GM18858 (cell line): ENCODE results near the gene RRM2.

ENCODE experiments used
- ATAC-seq: cut with Tn5 transposase; IDR thresholded peaks from one replicate; pipeline ENCODE4 v1.9.1; 2021; ENCODE audit not compliant: unreplicated experiment

RRM2 gene

DNA sequence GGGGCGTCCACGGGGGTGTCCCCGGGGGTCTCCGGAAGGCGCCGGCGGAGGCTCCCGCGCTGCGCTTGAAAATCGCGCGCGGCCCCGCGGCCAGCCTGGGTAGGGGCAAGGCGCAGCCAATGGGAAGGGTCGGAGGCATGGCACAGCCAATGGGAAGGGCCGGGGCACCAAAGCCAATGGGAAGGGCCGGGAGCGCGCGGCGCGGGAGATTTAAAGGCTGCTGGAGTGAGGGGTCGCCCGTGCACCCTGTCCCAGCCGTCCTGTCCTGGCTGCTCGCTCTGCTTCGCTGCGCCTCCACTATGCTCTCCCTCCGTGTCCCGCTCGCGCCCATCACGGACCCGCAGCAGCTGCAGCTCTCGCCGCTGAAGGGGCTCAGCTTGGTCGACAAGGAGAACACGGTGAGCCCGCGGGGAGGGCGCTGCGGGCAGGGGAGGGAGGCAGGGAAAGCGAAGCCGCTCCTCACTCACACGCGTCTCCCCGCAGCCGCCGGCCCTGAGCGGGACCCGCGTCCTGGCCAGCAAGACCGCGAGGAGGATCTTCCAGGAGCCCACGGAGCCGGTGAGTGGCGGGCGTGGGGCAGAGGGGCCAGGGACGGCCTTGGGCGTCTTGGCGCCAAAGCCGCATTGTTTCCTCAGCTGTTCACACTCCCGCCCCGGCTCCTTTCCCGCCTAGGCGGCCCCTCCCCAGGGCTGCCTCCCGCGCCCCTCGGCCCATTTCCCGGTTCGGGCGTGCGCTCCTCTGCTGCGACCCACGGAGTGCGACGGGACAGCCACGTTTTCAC is at the start of gene RRM2:
TSS of gene RRM2 (plus strand) at position 240 of the 781 bp plus-strand sequence. CDS start at position 300, 60 bp downstream.
- peak; percentile 64 for ATAC-seq

DNA sequence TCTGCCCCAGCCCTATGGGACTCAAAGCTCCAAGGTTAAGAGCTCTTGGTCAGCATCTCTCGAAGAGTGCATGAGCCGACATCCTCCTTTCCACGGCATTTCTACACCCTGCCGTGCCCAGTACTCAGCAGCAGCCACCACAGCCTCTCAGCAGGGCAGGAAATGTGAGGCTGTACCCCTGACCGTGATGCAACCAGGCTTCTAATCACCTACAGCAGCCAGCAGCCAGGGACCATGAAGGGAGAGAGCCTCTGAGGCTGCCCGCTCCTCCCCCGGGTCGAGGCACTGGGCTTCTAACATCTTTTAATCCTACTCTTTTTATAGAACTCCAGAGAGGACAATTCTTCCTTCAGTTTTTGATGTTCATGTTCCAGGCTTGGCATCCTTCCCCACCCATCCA is 48.8 kb upstream of the RRM2 start:
- ATAC-seq = no peak

DNA sequence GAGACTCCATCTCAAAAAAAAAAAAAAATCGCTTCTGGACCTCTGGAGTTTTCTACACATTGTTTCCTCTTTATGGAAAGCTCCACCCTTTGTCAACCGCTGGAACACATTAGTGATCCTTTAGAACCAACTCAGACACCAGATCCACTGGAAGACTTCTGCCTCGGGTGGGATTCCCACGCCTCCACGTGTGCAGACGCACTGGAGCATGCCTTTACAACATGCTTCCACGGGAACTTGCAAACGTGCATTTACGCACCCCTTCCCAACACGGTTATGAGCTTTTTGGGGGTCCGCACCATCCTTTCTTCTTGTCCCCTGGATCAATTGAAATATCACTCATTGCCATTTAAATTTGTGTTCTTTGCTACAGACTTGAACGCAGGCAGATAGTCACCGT is 47.4 kb upstream of the RRM2 start:
- ATAC-seq = no peak

DNA sequence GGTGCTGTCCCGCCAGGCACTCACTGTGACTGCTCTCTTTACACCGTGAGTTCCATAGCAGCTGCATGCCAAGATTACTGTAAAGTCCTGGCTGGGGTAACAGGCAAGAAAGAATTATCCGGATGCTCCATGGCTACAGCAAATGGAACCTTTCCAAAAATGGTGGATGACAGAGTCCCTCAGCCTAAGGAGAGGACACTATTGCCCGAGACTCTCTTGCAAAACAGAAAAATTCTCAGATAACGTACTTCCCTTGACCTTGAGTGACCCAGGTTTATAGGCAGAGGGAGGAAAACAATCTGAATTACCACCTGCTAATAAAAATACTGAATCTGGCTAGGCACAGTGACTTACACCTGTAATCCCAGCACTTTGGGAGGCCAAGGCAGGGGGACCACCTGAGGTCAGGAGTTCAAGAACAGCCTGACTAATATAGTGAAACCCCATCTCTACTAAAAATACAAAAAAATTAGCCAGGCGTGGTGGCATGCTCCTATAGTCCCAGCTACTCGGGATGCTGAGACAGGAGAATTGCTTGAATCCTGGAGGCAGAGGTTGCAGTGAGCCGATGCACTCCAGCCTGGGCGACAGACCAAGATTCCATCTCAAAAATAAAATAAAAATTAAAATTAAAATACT is 46.8 kb upstream of the RRM2 start:
- no peak for ATAC-seq

DNA sequence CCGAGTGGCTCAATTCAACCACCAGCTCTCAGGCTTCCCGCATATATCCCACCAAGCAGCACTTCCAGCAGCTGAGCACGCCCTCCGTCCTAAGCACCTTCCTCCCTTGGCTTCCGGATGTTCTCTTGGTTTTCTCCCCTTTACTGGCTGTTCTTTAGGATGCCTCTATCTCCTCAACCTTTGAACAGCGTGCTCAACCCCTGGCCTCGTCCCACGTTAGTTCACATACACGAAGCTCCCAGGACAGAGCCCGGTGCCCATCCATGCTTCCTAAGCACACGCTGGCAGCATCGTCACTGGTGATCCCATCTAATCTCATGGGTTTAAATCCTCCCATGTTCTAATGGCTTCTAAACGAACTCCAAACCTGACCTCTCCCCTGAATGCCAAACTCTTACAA is 46.0 kb upstream of the RRM2 start:
- ATAC-seq = no peak

DNA sequence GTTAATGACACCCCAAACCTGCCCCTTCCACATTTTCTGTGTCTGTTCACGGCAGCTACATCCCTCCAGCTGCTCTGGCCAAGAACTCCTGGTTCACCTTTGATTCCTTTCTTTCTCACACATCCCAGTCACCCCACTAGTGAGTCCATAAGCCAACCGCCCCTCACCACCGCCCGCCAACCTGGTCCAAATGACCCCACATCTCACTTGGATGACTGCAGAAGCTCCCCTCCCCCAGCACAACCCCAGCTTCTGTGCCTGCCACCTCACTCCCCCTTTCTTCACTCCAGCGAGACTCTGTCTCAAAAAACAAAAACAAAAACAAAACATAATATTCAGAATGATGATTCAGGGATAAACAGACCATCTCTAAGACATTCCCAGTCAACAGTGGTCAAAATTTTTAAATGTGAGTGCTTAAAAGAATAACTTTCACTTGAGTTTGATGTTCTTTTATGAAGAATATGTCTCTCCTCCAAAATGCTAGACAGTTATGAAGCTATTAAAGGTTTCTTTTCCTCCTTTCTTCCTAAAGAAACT is 45.5 kb upstream of the RRM2 start:
- no peak for ATAC-seq

DNA sequence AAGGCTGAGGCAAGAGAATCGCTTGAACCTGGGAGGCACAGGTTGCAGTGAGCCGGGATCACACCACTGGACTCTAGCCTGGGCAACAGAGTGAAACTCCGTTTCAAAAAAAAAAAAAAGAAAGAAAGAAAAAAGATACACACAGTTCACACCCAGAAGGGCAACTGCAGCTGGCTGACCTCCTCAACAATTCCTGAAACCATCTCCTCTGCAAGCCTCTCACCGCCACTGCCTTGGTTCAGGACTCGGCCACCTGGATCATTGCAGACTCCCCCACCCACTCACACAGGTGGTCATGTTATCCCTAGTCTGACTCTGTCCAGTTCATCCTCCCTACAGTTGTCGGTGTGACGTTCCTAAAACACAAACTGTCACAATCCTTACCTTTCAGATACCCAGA is 44.5 kb upstream of the RRM2 start:
- ATAC-seq = no peak

DNA sequence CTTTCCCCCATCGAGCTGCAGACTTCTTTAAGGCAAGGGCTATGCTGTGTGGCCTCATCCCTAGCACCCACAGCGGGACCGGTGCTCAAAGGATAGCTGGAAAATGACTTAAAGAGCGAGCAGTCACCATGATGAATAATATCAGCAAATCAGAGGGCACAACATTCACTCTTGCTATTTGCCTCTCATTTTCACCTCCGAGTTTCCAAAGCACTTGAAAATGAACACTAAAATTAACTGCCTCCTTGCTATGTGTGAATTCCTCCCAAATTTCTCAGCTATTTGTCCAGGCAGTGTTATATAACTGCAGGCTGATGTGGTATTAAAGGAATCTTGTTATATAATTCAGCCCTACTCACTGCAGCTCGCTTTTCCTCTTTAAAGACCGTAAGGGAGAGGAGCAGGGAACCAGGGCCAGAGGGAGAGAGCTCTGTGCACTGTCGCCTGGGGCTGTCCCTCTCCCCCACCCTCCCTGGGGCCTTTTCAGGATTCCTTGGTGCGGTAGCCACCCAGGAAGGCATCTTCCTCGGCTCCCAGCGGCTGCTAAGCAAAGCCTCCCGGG is 43.8 kb upstream of the RRM2 start:
- no peak for ATAC-seq

DNA sequence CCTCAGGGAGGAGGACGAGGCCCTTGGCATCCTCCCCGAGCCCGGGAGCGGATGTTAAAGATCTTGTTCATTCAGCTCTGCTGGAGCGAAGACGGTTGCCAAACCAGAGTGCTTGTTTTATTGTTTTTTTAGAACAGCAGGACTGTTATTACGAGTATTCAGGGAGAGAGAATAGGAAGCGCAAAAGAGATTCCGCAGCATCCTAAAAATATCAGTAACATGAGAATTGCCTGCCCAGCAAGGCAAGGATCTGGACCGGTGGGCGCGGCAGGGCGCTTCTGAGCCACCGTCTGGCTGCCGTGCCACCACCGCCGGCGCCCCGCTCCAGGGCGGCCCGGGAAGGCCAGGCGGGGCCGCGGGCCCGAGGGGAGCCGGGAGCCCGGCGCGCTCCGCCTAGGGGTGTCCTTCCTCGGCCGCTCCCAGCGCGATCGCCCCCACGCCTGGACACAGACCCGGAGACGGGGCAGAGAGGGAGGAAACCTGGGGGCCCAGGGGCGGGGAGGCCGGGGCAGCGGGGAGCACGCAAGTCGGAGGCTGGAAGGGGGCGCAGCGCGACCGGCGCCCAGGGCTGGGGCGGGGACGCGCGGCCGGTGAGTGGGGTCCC is 43.2 kb upstream of the RRM2 start:
- no peak for ATAC-seq

DNA sequence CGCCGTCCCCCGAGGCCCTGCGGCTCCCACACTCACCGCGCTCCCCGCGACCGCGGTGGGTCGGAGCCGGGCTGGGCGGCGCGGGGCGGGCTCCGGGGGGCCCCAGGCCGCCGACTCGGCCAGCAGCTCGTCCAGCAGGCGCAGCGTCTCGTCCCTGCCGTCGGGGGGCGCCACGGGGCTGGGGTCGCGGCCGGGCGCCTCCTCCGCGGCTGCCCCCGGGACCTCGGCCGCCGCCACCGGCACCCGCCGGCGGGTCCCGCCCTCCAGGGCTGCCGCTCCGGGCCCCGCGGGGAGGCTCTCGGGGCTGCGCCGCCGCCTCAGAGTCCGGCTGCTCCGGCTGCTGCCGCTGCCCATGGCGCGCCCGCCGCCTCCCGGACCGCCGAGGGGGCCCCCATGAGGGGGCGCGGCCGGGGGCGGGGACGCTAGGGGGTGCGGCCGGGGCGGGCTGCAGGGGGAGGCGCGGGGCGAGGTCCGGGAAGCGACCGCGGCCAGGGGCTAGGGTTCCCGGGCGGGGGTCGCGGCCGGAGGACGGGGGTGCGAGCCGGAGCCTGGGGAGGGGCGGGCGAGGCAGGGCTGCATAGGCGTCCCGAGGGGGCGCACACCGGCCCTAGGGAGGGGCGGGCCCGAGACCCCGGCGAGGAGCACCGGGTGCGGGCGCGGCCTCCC is 42.5 kb upstream of the RRM2 start, which contains the start of gene CYS1:
TSS of gene CYS1 (minus strand) at position 542 of the 666 bp plus-strand sequence. CDS start at position 354, 188 bp downstream.
- ATAC-seq = no peak

DNA sequence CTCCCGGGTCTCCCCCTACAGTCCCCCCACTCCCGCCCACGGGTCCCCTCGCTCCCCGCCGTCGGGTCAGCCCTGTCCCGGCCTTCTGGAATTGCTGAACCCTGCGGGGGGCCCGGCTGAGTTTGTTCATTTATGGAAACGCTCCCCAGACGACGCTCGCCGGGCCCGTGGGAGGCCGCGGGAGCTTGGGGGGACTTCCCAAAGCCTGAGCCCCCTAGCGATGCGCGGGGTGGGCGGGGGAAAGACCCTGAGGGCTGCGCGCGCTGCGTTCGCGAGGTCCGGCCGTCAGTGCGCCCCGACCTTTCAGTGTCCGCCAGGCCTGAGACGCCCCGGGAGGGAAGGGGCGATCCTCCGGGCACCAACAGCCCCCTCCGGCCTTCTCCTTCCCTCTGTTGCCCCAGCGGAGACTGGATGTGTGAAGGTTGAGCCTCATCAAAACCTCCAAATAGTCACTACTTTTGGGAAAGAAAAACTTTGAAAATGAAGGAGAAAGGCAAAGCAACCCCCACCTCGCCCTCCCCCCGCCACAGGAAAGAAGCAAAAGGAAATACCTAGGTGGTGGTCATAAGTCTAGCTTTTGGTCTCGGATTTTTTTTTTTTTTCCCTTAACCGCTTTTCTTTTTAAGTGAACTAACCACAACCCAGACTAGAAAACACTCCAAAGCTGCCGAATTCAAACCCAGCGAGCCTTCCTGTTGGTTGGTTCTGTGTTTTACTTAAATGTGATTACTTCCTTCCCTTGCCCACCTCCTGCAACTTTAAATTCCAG is 41.8 kb upstream of the RRM2 start:
- ATAC-seq = no peak

DNA sequence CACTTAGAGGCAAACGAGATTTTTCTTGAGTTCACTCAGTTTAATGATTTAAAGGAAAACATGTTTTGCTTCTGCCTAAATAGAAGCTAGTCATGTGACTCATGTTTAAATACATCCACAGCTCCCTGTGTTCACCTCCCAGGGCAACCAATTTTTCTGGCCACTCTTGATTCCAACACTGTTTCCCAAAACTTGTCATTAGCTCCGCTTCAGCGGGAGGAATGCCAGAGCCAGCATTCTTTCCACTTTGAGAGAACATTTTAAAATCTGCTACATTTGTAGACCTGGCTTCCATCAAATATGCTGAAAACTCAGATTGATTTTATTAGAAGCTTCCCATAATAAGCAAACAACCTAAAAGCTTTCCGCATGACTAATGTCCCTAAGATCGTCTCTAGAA is 39.5 kb upstream of the RRM2 start:
- no peak for ATAC-seq

DNA sequence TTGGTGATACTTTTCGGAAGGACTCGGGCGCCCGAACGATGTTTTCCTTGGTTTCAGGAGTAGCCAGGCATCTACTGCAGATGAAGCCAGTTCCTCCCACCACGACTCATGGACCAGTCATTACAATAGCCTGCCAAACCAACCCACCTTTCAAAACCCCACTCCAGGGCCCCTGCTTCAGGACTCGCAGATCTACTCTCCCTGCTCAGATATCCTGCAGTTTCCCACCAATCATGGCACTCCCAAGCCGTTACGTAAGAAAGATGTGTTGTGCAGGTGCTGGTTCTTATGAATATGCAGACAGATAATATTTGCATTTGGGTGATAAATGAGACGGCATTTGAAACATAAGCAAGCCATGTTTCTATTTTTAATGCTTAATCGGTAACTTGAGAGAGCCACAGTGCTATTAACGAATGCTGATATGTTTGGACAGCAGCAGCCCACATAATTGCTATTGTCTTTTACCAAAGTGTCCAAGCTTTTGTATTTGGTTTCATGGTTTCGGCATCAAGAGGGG is 38.8 kb upstream of the RRM2 start:
- ATAC-seq = no peak

DNA sequence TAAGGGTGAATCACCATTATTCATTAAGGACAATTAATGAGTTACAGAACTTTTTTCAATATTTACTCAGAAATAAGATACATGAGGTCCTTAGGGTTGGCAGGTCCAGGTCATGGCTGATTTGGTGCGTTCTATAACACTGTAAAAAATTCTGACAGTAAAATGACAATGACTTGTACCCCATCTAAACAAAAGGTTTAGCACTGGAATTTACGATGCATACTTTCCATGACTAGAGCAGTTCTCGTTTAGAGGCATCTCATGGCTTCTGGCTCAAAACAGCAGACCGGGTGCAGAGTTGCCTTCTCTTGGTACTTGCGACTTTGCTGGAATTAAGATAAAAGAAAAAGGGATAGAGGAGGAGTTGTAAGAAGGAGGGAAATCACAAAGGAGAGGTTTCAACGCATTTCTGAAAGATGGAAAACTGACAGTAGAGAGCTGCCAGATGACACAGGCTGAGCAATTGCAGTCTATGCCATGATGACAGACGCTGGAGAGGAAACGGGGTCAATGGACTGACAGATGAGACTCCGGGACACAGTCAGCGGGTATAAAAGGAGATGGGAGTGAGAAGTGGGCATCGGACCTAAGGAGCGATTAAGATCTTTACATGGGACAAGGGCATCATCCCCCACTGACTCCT is 38.2 kb upstream of the RRM2 start:
- no peak for ATAC-seq

DNA sequence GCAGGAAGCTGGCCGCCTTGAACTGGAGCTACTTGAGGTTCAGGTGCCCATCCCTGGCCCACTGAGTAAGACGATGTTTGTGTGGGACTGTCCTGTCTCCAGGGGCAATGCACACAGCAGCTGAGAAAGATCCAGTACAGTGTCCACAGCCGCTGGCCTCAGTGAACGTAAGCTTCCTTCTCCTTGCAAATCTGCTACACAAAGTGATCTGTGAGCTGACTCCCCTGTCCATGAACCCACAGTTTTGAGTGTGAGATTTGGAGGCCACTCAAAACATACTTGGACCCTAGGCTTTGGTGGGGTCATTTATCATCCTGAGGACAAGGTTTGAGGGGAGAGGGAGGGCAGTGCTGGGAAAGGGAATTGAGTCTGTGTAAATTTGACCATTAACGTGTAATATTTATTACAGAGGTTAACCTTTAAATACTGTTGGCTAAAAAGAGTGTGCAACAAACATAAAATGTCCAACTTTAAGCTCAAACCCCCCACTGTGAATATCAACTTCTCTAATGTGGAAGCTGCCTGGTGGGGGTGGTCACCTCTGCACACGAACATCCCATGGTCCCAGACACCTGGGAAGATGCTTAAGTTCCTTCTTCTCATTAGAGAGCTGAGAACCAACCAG is 37.4 kb upstream of the RRM2 start:
- ATAC-seq = no peak

DNA sequence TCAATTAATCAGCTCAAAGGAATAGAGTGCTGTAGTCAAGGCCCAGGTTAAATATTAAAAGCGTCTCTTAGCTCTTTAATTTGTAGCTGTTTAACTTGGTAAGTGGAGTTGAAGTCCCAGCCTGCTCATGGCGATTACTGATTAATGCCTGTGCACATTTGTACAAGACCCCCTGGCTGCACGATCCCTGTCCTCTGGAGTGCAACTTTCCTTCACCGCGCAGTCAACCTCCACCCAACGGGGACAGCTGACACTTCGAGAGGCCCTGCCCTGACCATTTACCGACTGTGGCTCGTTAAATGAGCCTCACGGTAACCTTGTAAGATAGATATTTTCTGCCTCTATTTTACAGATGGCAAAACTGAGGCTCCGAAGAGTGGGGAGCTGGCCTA is 36.9 kb upstream of the RRM2 start:
- ATAC-seq = no peak

DNA sequence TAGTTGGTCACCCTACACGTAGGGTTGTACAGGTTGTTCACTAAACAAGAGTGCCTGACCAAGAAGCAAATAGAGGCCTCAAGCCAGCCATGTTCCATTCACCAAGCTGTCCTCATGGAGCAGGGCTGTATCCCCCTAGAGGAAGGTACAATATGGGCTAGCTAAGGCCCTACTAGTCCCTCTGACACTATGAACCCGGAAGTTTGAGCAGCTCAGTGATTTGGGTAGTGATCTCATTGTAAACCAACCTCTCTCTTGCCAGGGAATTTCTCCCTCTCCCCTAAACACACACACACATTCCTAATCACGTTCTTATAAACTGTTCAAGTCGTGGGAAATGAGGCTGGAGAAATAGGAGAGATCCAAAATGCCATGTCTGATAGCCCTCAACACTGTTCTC is 35.6 kb upstream of the RRM2 start:
- ATAC-seq = no peak

DNA sequence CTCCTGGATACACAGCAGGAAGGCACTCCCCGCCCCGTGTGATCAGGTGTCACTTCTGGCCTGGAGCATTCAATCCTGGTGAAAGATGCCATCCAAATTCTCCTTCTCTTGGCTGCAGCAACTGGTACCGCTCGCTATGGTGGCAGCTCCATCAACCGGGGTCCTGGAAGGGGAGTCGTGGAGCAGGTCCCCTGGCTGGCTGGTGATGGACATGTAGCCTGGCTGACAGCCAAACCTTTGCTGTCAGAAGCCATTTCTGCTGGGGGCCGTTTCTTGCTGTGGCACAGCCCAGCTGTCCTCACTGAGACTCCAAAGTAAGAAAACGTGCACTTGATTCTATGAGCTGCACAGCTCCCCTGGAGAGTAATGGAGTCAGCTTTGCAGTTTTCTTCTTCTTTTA is 35.2 kb upstream of the RRM2 start:
- ATAC-seq = no peak

DNA sequence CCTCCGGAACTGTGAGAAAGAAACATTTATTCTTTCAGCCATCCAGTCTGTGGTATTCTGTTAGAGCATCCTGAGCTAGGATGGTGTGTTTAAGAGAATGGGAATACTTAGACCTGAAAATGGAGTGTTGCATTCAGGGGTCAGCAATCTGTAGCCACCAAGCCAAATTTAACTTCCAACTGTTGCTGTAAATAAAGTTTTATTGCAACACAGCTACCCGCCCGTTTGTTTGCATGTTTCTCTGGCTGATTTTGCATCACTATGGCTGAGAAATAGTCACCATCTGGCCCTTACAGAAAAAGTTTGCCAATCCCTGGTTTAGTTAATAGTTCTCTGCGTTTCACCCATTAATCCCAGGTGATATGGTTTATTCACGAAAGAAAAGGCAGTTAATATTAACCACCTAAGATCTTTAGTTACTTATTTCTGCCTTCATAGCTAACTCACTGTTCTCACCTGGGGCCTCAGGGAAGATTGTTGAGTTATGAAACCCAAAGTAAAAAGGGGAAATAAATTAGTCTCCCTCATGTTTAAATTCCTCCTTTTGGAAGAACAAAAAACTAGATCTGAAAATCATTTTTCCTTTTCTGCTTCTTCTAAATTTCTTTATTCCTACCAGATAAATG is 32.9 kb upstream of the RRM2 start:
- ATAC-seq = no peak
